Measurements from ENCODE around the gene RNF224.

GRCh38 chr9:137221095-137221505 is 6.2 kb upstream of the RNF224 start:
- TF ChIP-seq CTCF (IDR thresholded peaks at IDR 0.05) (no peak), ZFX (IDR thresholded peaks at IDR 0.05; ENCODE audit: borderline replicate concordance) (no peak)

Data from 22Rv1 (cell line).